H1 (cell line): Measurements from ENCODE around the gene L3MBTL4. TPM values are rescaled to one million over a fixed set of nuclear protein-coding genes. Genes with fewer than 3 reads are reported as not detected.

ENCODE experiments used
- CTCF ChIA-PET: fragments of 300-600 bp; sonication (Branson Sonifier 250); formaldehyde crosslinking; loops from one replicate; lab custom pipeline; 2021; ENCODE audit not compliant: partially characterized antibody; lab: Charles Lee
- POLR2A ChIA-PET: fragments of 300-600 bp; sonication (Branson Sonifier 250); formaldehyde crosslinking; loops from one replicate; lab custom pipeline; 2021; ENCODE audit warnings: inconsistent platforms; ENCODE audit not compliant: partially characterized antibody; lab: Charles Lee
- DNase-seq, 2 experiments: peaks; one replicate each; pipeline versions ENCODE4 v3.0.0 to v3.0.0-alpha.2; 2010 to 2022; ENCODE audit warnings: low spot score in 2 of 2, low read depth in 1 of 2, mixed read lengths in 1 of 2
- FAIRE-seq: peaks from 2 replicates; lab custom pipeline; 2011; peaks lifted over from hg19 to GRCh38; lab: Jason Lieb, UNC
- H2AFZ ChIP-seq: 2 replicates; pipeline ENCODE4 v1.8.1; 2012; ENCODE audit warnings: low read length, inconsistent platforms
- H2AK5ac ChIP-seq: 2 replicates; pipeline ENCODE4 v1.6.1; 2013; ENCODE audit warnings: low read depth, low read length
- H2BK120ac ChIP-seq: replicated peaks from 2 replicates; pipeline ENCODE3; 2013; ENCODE audit warnings: low read depth, low read length, inconsistent platforms
- H2BK12ac ChIP-seq: 2 replicates; pipeline ENCODE4 v1.6.1; 2013; ENCODE audit warnings: low read depth, low read length
- H2BK15ac ChIP-seq: 2 replicates; pipeline ENCODE4 v1.6.1; 2013; ENCODE audit warnings: low read length
- H2BK20ac ChIP-seq: 2 replicates; pipeline ENCODE4 v1.6.1; 2013; ENCODE audit warnings: low read length
- H2BK5ac ChIP-seq: 2 replicates; pipeline ENCODE4 v1.6.1; 2013; ENCODE audit warnings: low read depth, low read length
- H3K14ac ChIP-seq: 2 replicates; pipeline ENCODE4 v1.6.1; 2013; ENCODE audit warnings: inconsistent platforms; ENCODE audit not compliant: insufficient read length
- H3K18ac ChIP-seq: 2 replicates; pipeline ENCODE4 v1.6.1; 2013; ENCODE audit warnings: low read length; ENCODE audit errors: extremely low read depth
- H3K23ac ChIP-seq: 2 replicates; pipeline ENCODE4 v1.6.1; 2013; ENCODE audit warnings: inconsistent platforms; ENCODE audit not compliant: insufficient read length
- H3K23me2 ChIP-seq: 2 replicates; pipeline ENCODE4 v1.6.1; 2013; ENCODE audit warnings: low read depth, low read length
- H3K27ac ChIP-seq: 2 replicates; pipeline ENCODE4 v1.6.1; 2011; ENCODE audit warnings: low read depth, low read length, inconsistent platforms
- H3K27me3 ChIP-seq, 4 experiments: replicated peaks in 1 of 4; 1 replicate in 1 of 4; 2 replicates in 3 of 4; pipeline versions ENCODE4 v1.6.1 to v1.8.1; 2011 to 2013; ENCODE audit warnings: low read length in 3 of 4, mild to moderate bottlenecking in 3 of 4, inconsistent platforms in 2 of 4, mixed read lengths in 2 of 4, moderate library complexity in 1 of 4; ENCODE audit not compliant: control insufficient read depth in 3 of 4, insufficient read depth in 3 of 4; ENCODE audit errors: extremely low read depth in 1 of 4
- H3K36me3 ChIP-seq, 4 experiments: 2 replicates each; pipeline versions ENCODE4 v1.6.1 to v1.8.1; 2011 to 2013; ENCODE audit warnings: mild to moderate bottlenecking in 4 of 4, low read length in 3 of 4, moderate library complexity in 2 of 4, control low read depth in 1 of 4, inconsistent platforms in 1 of 4; ENCODE audit not compliant: insufficient read depth in 4 of 4, control insufficient read depth in 2 of 4
- H3K4ac ChIP-seq: replicated peaks from 2 replicates; pipeline ENCODE3; 2013; ENCODE audit warnings: low read length, low read depth, mixed read lengths, inconsistent platforms; ENCODE audit not compliant: insufficient read length
- H3K4me1 ChIP-seq, 4 experiments: replicated peaks in 1 of 4; 1 replicate in 1 of 4; 2 replicates in 3 of 4; pipeline versions ENCODE4 v1.6.1 to v1.8.1; 2011 to 2013; ENCODE audit warnings: low read length in 3 of 4, inconsistent platforms in 2 of 4, mixed read lengths in 1 of 4; ENCODE audit not compliant: insufficient read depth in 4 of 4, control insufficient read depth in 3 of 4
- H3K4me2 ChIP-seq, 2 experiments: 2 replicates each; pipeline versions ENCODE4 v1.6.1 to v1.8.1; 2011 to 2013; ENCODE audit warnings: low read depth in 2 of 2, low read length in 2 of 2, control low read depth in 1 of 2, inconsistent platforms in 1 of 2, mild to moderate bottlenecking in 1 of 2; ENCODE audit not compliant: insufficient read depth in 1 of 2
- H3K4me3 ChIP-seq, 4 experiments: fragments of 200-600, 300-600 bp in 1 of 4; sonication (generic), shearing (Covaris generic), sonication (Bioruptor Twin) in 1 of 4; 2 replicates each; pipeline versions ENCODE4 v1.5.1 to v1.8.1; 2011 to 2016; ENCODE audit warnings: low read length in 4 of 4, low read depth in 3 of 4, control low read depth in 2 of 4, inconsistent platforms in 2 of 4, mild to moderate bottlenecking in 2 of 4, mixed read lengths in 1 of 4, moderate library complexity in 1 of 4; ENCODE audit not compliant: insufficient read depth in 2 of 4; ENCODE audit errors: extremely low read depth in 1 of 4
- H3K56ac ChIP-seq: replicated peaks from 2 replicates; pipeline ENCODE3; 2013; ENCODE audit warnings: low read depth, mild to moderate bottlenecking, mixed read lengths, low read length, inconsistent platforms; ENCODE audit not compliant: insufficient read length
- H3K79me1 ChIP-seq: 2 replicates; pipeline ENCODE4 v1.6.1; 2013; ENCODE audit warnings: low read depth, low read length, control low read depth
- H3K79me2 ChIP-seq, 2 experiments: 2 replicates each; pipeline versions ENCODE4 v1.6.1 to v1.8.1; 2012 to 2013; ENCODE audit warnings: low read length in 2 of 2, mild to moderate bottlenecking in 2 of 2, inconsistent platforms in 1 of 2; ENCODE audit not compliant: insufficient read depth in 2 of 2, control insufficient read depth in 1 of 2
- H3K9ac ChIP-seq, 4 experiments: replicated peaks in 1 of 4; 1 replicate in 1 of 4; 2 replicates in 3 of 4; pipeline versions ENCODE4 v1.6.1 to v1.8.1; 2011 to 2013; ENCODE audit warnings: low read depth in 3 of 4, low read length in 3 of 4, control low read depth in 2 of 4, mild to moderate bottlenecking in 2 of 4, moderate library complexity in 2 of 4, inconsistent platforms in 1 of 4; ENCODE audit errors: extremely low read depth in 1 of 4
- H3K9me3 ChIP-seq, 2 experiments: 2 replicates each; pipeline versions ENCODE4 v1.6.1 to v1.8.1; 2012 to 2013; ENCODE audit warnings: mild to moderate bottlenecking in 2 of 2, moderate library complexity in 2 of 2, control low read depth in 1 of 2, inconsistent platforms in 1 of 2, low read depth in 1 of 2, low read length in 1 of 2, mixed read lengths in 1 of 2; ENCODE audit not compliant: insufficient read depth in 2 of 2
- H4K20me1 ChIP-seq, 2 experiments: replicated peaks in 1 of 2; 2 replicates each; pipeline versions ENCODE3 to v1.8.1; 2011 to 2013; ENCODE audit warnings: inconsistent platforms in 2 of 2, low read length in 2 of 2, mild to moderate bottlenecking in 1 of 2; ENCODE audit not compliant: insufficient read depth in 2 of 2, control insufficient read depth in 1 of 2
- H4K5ac ChIP-seq: 2 replicates; pipeline ENCODE4 v1.6.1; 2013; ENCODE audit warnings: low read length, low read depth, mixed read lengths, inconsistent platforms; ENCODE audit not compliant: insufficient read length
- H4K8ac ChIP-seq: 2 replicates; pipeline ENCODE4 v1.8.0; 2013; ENCODE audit warnings: mild to moderate bottlenecking, moderate library complexity, low read length, inconsistent platforms; ENCODE audit not compliant: insufficient read depth; ENCODE audit errors: extremely low read depth
- H4K91ac ChIP-seq: replicated peaks from 2 replicates; pipeline ENCODE3; 2013; ENCODE audit warnings: low read length, mixed read lengths, inconsistent platforms; ENCODE audit not compliant: insufficient read length
- ATF3 ChIP-seq: IDR thresholded peaks from 2 replicates; pipeline ENCODE4 v1.6.1; 2011; ENCODE audit warnings: low read depth, mild to moderate bottlenecking, low read length; ENCODE audit not compliant: insufficient read depth
- BRCA1 ChIP-seq: IDR thresholded peaks from 2 replicates; pipeline ENCODE4 v1.6.1; 2012; ENCODE audit warnings: low read depth, low read length, improper control_type of control experiment
- CREB1 ChIP-seq: IDR thresholded peaks from 2 replicates; pipeline ENCODE4 v1.6.1; 2012; ENCODE audit warnings: inconsistent platforms
- EGR1 ChIP-seq: IDR thresholded peaks from 2 replicates; pipeline ENCODE4 v1.6.1; 2011; ENCODE audit warnings: low read depth, low read length, borderline replicate concordance
- KDM1A ChIP-seq: fragments of 200-600, 300-600 bp; sonication (generic); IDR thresholded peaks from 2 replicates; pipeline ENCODE4 v1.7.1; 2016; ENCODE audit warnings: mild to moderate bottlenecking, low read length, borderline replicate concordance
- KDM4A ChIP-seq: IDR thresholded peaks from one replicate; pipeline ENCODE4 v1.7.1; 2012; ENCODE audit warnings: low read depth, mild to moderate bottlenecking, moderate library complexity, low read length, inconsistent platforms; ENCODE audit not compliant: severe bottlenecking
- MAX ChIP-seq: IDR thresholded peaks from 2 replicates; pipeline ENCODE4 v1.6.1; 2012; ENCODE audit warnings: inconsistent platforms
- POLR2A ChIP-seq, 2 experiments: IDR thresholded peaks; 1 replicate in 1 of 2; 2 replicates in 1 of 2; pipeline ENCODE4 v1.6.1; 2011; ENCODE audit warnings: low read depth in 2 of 2, low read length in 2 of 2, mild to moderate bottlenecking in 2 of 2; ENCODE audit errors: control extremely low read depth in 1 of 2
- RAD21 ChIP-seq, 2 experiments: IDR thresholded peaks in 1 of 2; conservative IDR thresholded peaks in 1 of 2; 2 replicates each; pipeline ENCODE4 v1.6.1; 2011; ENCODE audit warnings: low read depth in 2 of 2, low read length in 2 of 2, improper control_type of control experiment in 1 of 2, inconsistent platforms in 1 of 2, mild to moderate bottlenecking in 1 of 2, moderate library complexity in 1 of 2
- RBBP5 ChIP-seq: IDR thresholded peaks from 2 replicates; pipeline ENCODE4 v1.7.1; 2012; ENCODE audit warnings: low read depth, mild to moderate bottlenecking, inconsistent platforms, low read length, moderate library complexity, borderline replicate concordance
- SP2 ChIP-seq: IDR thresholded peaks from 2 replicates; pipeline ENCODE4 v1.6.1; 2012; ENCODE audit warnings: mild to moderate bottlenecking, low read length, inconsistent platforms
- SUZ12 ChIP-seq: fragments of 200-600 bp; sonication (generic); IDR thresholded peaks from 2 replicates; pipeline ENCODE4 v1.6.1; 2012; ENCODE audit warnings: mild to moderate bottlenecking, inconsistent platforms, low read length, moderate library complexity, mixed read lengths
- TAF7 ChIP-seq: optimal IDR thresholded peaks from 2 replicates; pipeline ENCODE3; 2011; ENCODE audit warnings: low read depth, mild to moderate bottlenecking, inconsistent platforms, low read length, moderate library complexity, borderline replicate concordance
- ZNF274 ChIP-seq: IDR thresholded peaks from 2 replicates; pipeline ENCODE4 v1.7.0; 2012; ENCODE audit warnings: low read length, borderline replicate concordance; ENCODE audit errors: extremely low read depth
- WGBS, 2 experiments: shearing (Covaris generic) in 1 of 2; methylation state at CpG; one replicate each; pipeline versions ENCODE4 v1.1.6 to v1.1.7; 2013 to 2015; ENCODE audit warnings: low lambda C conversion rate in 2 of 2, mixed read lengths in 2 of 2, inconsistent platforms in 1 of 2, low coverage in 1 of 2, missing lambda C conversion rate in 1 of 2; ENCODE audit not compliant: insufficient replicate concordance in 2 of 2, insufficient coverage in 1 of 2, insufficient read length in 1 of 2; ENCODE audit errors: extremely low coverage in 1 of 2, missing lambda C conversion rate in 1 of 2; 5-methylcytosine and 5-hydroxymethylcytosine counted together
- polyA plus RNA-seq, 7 experiments: library from polyadenylated mRNA; depleted of rRNA in 3 of 7; stranded (reverse) in 5 of 7; unstranded in 2 of 7; fragments of >200 nt in 5 of 7; fragments of 200-250 nt in 2 of 7; gene quantifications; 1 replicate in 5 of 7; 2 replicates in 1 of 7; 4 replicates in 1 of 7; pipeline versions ENCODE4 v1.2.1 to v1.2.3, GENCODE V29; 2011 to 2013; ENCODE audit warnings: missing spikeins in 2 of 7, mixed read lengths in 2 of 7
- total RNA-seq: library from RNA; stranded (reverse); fragmentation: NEBNext Ultra II Directional; extraction: Animal tissue kit (Norgen Biotek cat#: 25700); gene quantifications from 2 replicates; pipeline ENCODE4 v1.2.1, GENCODE V29; 2021

The L3MBTL4 gene
- total and polyA plus RNA-seq, 2 of the 8 experiments (the other 6 are each of a cell fraction or from before 2014, with no cell fraction given) = 1.0 to 2.1 TPM

GRCh38 chr18:5967666-5968065, 447.0 kb downstream of the L3MBTL4 start:
- Histone ChIP-seq H3K9me3 (no peaks in the 10 kb centered on the region), H3K9ac (no peak overlapping the region), H2BK120ac (no peak overlapping the region), H2BK12ac (no peak overlapping the region), H2BK5ac (no peak overlapping the region), H2BK20ac (no peak overlapping the region), H3K4me1 (peaks cover 0 to 11% (median 5%) of the 10 kb centered on the region in 4 experiments; a peak in 6 of 7 replicates), H2AK5ac (no peak overlapping the region), H3K27me3 (no peaks in the 10 kb centered on the region), H3K79me1 (no peaks in the 10 kb centered on the region), H3K4me3 (no peak overlapping the region), H3K27ac (no peak overlapping the region), H3K23me2 (no peaks in the 10 kb centered on the region), H3K36me3 (no peaks in the 10 kb centered on the region), H3K79me2 (no peaks in the 10 kb centered on the region), H3K14ac (no peak overlapping the region), H4K8ac (no peak overlapping the region), H4K20me1 (no peaks in the 10 kb centered on the region), H2AFZ (no peak overlapping the region), H3K56ac (no peak overlapping the region), H3K4ac (no peak overlapping the region), H3K18ac (no peak overlapping the region), H3K23ac (no peak overlapping the region), H4K5ac (no peak overlapping the region), H4K91ac (no peak overlapping the region), H2BK15ac (no peak overlapping the region), H3K4me2 (no peak overlapping the region)
- POLR2A ChIA-PET = no interaction called here
- FAIRE-seq (no peak), DNase-seq (no peak)
- 82% methylated on average over 8 of the region's 8 CpGs; no CpG with 5 or more reads in 1 of the 2 experiments for WGBS, 2 experiments
- CTCF ChIA-PET = interaction anchor here (0.7 to 1.3 kb wide), 3 partner anchors 10 to 94 kb away, joined by 3 to 4 read pairs (median 3); no protein-coding TSS in a partner anchor
- no peak for TF ChIP-seq MAX
- TF ChIP-seq KDM4A = no peak
- no peak for TF ChIP-seq SUZ12
- no peak for TF ChIP-seq EGR1
- TF ChIP-seq RAD21 (IDR thresholded peaks at IDR 0.05 in 1 of 2, conservative IDR thresholded peaks at IDR 0.05 in 1 of 2; ENCODE audit: low read depth in 2 of 2, low read length in 2 of 2) = no peak
- no peak for TF ChIP-seq ATF3
- TF ChIP-seq POLR2A (IDR thresholded peaks at IDR 0.05; ENCODE audit: control extremely low read depth in 1 of 2, low read depth in 2 of 2, low read length in 2 of 2) = no peak
- no peak for TF ChIP-seq BRCA1
- TF ChIP-seq CREB1 = no peak
- no peak for TF ChIP-seq RBBP5
- no peak for TF ChIP-seq SP2
- TF ChIP-seq TAF7 = no peak
- TF ChIP-seq ZNF274 = no peak
- no peak for TF ChIP-seq KDM1A
